ENCODE measurements around the gene CROCC. TPM values are rescaled to one million over a fixed set of nuclear protein-coding genes. Genes with fewer than 3 reads are reported as not detected.

Gene CROCC
- polyA plus RNA-seq, 1 of the 3 experiments (the other 2 are of a cell fraction), result 39.1 TPM

- TF ChIP-seq USF1 (IDR thresholded peaks at IDR 0.05; ENCODE audit: borderline replicate concordance, low read depth) (no peak), SIN3A (IDR thresholded peaks at IDR 0.05; ENCODE audit: borderline replicate concordance, low read depth, low read length) (no peak), SMC3 (IDR thresholded peaks at IDR 0.05; ENCODE audit: low read depth, low read length) (no peak), RAD21 (IDR thresholded peaks at IDR 0.05; ENCODE audit: low read length) (no peak)
These were observed 46.2 kb downstream of the CROCC start (continued) for GRCh38 chr1:16967962-16968361.

- 100% methylated on average over 2 of the region's 3 CpGs for WGBS (ENCODE audit: low lambda C conversion rate)
- CTCF ChIA-PET, result interaction anchor here (0.8 to 20.3 kb wide), 4 partner anchors 10 to 74 kb away, joined by 3 to 408 read pairs (median 8); partner anchors contain the start of gene SDHB
- no peaks in the 10 kb centered on the region for H3K27me3 ChIP-seq (ENCODE audit: insufficient read depth)
These were observed 46.6 kb downstream of the CROCC start for GRCh38 chr1:16968372-16968771.

More at GRCh38 chr1:16968372-16968771, 46.6 kb downstream of the CROCC start:
- Histone ChIP-seq H3K79me2 (ENCODE audit: insufficient read depth) (no peaks in the 10 kb centered on the region), H3K4me2 (no peak overlapping the region), H2AFZ (ENCODE audit: low read depth) (no peak overlapping the region), H3F3A (replicated peaks; ENCODE audit: insufficient read depth) (peaks cover 16% of the 10 kb centered on the region), H3K9me3 (no peaks in the 10 kb centered on the region), H4K20me1 (ENCODE audit: insufficient read depth) (peaks cover 15% of the 10 kb centered on the region; the same call in 1 of the 2 replicates), H3K9me2 (no peaks in the 10 kb centered on the region), H3K9ac (no peak overlapping the region), H3K4me3 (ENCODE audit: low read depth in 2 of 2, low read length in 1 of 2) (no peak overlapping the region), H3K4me1 (ENCODE audit: control insufficient read depth in 1 of 2, insufficient read depth in 2 of 2, low read depth in 1 of 2, low read length in 1 of 2) (peaks cover 11 to 33% of the 10 kb centered on the region in 2 experiments; a peak in 2 of 4 replicates), H3K27ac (ENCODE audit: low read depth in 2 of 2, low read length in 1 of 2) (no peak overlapping the region), H3K36me3 (replicated peaks in 1 of 2; ENCODE audit: control insufficient read depth in 1 of 2, insufficient read depth in 2 of 2, low read length in 1 of 2) (peaks cover 6 to 16% of the 10 kb centered on the region in 2 experiments)
- DNase-seq, result no peak
- POLR2A ChIA-PET, result no interaction called here
- TF ChIP-seq MEF2A (IDR thresholded peaks at IDR 0.05; ENCODE audit: borderline replicate concordance, low read depth) (no peak), TEAD4 (IDR thresholded peaks at IDR 0.05; ENCODE audit: borderline replicate concordance, insufficient read depth) (no peak), MXI1 (IDR thresholded peaks at IDR 0.05; ENCODE audit: low read depth, low read length) (no peak), USF2 (IDR thresholded peaks at IDR 0.05; ENCODE audit: borderline replicate concordance, low read depth, low read length) (no peak), POLR2AphosphoS5 (IDR thresholded peaks at IDR 0.05; ENCODE audit: low read depth, low read length) (no peak), PBX3 (IDR thresholded peaks at IDR 0.05) (no peak), NRF1 (IDR thresholded peaks at IDR 0.05; ENCODE audit: low read depth, low read length) (no peak), GABPA (IDR thresholded peaks at IDR 0.05; ENCODE audit: low read depth) (no peak), RXRA (IDR thresholded peaks at IDR 0.05; ENCODE audit: borderline replicate concordance, low read depth) (no peak), ELF1 (IDR thresholded peaks at IDR 0.05) (no peak), YY1 (IDR thresholded peaks at IDR 0.05; ENCODE audit: low read depth) (no peak), SIN3A (IDR thresholded peaks at IDR 0.05; ENCODE audit: borderline replicate concordance, low read depth, low read length) (no peak), FOSL2 (IDR thresholded peaks at IDR 0.05; ENCODE audit: borderline replicate concordance, low read depth) (no peak), CTCF (IDR thresholded peaks at IDR 0.05) (no peak), EP300 (IDR thresholded peaks at IDR 0.05; ENCODE audit: borderline replicate concordance in 1 of 2, low read depth in 1 of 2, low read length in 1 of 2) (no peak), EZH2phosphoT487 (IDR thresholded peaks at IDR 0.05; ENCODE audit: borderline replicate concordance, low read depth) (no peak)
